Posterior vena cava (tissue), 2 donors: ENCODE measurements around the gene TEX12. TPM values are rescaled to one million over a fixed set of nuclear protein-coding genes. Genes with fewer than 3 reads are reported as not detected.
"Not testable (repeated sequence)": the region's sequence is repeated elsewhere in the genome, so short reads cannot be mapped to it uniquely, and the experiment has no call there.

Source experiments
- DNase-seq: peaks from one replicate; pipeline ENCODE4 v3.0.0-alpha.2; 2020; ENCODE audit warnings: low spot score
- intact Hi-C, 2 donors: fragments of 100-400 bp; cut with DNase I; formaldehyde crosslinking; loops; one replicate each; pipeline versions ENCODE4 v1.14.1 to v1.14.2; 2022 to 2023
- total RNA-seq, 2 donors: library from RNA; stranded (reverse); fragmentation: NEBNext Ultra II Directional; extraction: Animal tissue kit (Norgen Biotek cat#: 25700); gene quantifications; one replicate each; pipeline ENCODE4 v1.2.1, GENCODE V29; 2021
- donor health status: DM: yes; HTN: yes; CAD: no.
- donor health status: DM: yes; HTN: yes; CAD: no.

The TEX12 gene
- total RNA-seq, 2 donors from 2014 or later = 0.95 to 1.4 TPM

- intact Hi-C loops = no loop called here
- DNase-seq = no peak
Observed at GRCh38 chr11:112196519-112197087, 29.4 kb downstream of the TEX12 start.

DNA sequence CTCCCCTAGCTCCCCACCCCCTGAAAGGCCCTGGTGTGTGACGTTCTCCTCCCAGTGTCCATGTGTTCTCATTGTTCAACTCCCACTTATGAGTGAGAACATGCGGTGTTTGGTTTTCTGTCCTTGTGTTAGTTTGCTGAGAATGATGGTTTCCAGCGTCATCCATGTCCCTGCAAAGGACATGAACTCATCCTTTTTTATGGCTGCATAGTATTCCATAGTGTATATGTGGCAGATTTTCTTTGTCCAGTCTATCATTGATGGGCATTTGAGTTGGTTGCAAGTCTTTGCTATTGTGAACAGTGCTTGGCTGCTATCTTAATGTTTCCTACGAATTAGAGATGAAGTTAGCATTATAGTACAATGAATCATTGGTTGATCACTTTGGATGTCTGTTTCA is 31.9 kb downstream of the TEX12 start:
- DNase-seq, intact Hi-C loops: not testable (repeated sequence)

GRCh38 chr11:112200252-112200651 is 33.1 kb downstream of the TEX12 start:
- intact Hi-C loops = no loop called here
- DNase-seq = no peak

DNA sequence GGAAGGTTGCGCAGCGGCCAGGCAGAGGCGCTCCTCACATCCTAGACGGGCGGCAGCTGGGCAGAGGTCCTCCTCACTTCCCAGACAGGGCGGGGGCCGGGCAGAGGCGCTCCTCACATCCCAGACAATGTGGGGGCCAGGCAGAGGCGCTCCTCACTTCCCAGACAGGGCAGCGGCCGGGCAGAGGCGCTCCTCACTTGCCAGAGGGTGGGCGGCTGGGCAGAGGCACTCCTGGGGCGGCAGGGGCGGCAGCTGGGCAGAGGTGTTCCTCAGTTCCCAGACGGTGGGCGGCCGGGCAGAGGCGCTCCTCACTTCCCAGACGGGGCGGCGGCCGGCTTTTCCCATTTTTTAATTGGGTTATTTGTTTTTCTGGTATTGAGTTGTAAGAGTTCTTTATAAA is 38.9 kb downstream of the TEX12 start:
- intact Hi-C loops = no loop called here
- DNase-seq = no peak

DNA sequence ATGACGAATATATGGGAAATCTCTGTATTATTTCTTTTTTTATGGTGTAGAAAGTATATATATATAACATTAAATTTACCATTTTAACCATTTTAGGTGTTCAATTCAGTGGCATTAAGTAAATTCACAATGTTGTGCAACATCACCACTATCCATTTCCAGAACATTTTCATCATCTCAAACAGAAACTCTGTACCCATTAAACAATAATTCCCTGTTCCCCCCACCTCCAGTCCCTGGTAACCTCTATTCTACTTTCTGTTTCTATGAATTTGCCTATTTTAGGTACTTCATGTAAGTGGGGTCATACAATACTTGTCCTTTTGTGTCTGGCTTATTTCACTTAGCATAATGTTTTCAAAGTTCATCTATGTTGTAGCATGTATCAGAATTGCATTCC is 43.7 kb downstream of the TEX12 start:
- no peak for DNase-seq
- intact Hi-C loops = loop anchor here in 1 of 2 donors (10.0 kb wide), 1 partner anchor 1084 kb away; no protein-coding TSS in a partner anchor

- no peak for DNase-seq
- intact Hi-C loops = loop anchor here in 1 of 2 donors (10.0 kb wide), 1 partner anchor 1083 kb away; no protein-coding TSS in a partner anchor
Observed at GRCh38 chr11:112211536-112211935, 44.4 kb downstream of the TEX12 start.

DNA sequence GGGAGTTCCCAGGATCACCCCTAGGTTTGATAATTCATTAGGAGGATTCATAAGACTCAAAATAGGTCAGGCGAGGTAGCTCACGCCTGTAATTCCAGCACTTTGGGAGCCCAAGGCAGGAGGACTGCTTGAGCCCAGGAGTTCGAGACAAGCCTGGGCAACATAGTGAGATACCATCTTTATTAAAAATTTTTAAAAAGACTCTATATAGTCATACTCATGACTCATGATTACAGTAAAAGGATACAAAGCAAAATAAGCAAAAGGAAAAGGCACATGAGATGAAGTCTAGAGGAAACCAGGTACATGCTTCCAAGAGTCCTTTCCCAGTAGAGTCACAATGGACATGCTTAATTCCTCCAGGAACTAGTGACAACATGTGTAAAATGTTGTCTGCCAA is 45.1 kb downstream of the TEX12 start:
- DNase-seq = no peak
- intact Hi-C loops = loop anchor here in 1 of 2 donors (10.0 kb wide), 1 partner anchor 1083 kb away; no protein-coding TSS in a partner anchor

DNA sequence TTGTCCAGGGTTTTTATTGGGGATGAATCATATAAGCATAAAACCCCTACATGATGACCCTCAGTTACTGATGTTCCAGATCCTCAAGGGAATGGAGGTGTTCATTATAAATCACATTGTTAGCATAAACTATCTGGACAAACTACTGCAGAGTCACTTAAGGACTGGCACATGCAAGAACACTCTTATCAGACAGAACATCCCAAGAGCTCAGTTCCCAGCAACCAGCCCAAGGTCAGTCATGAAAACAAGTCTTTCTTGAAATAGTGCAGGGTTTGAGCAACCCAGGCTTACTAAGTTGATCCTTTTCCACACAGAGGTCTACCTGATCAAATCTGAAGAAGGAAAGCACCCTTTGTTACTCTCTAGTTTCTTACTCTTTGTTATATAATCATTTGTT is 45.5 kb downstream of the TEX12 start:
- intact Hi-C loops = loop anchor here in 1 of 2 donors (10.0 kb wide), 1 partner anchor 1082 kb away; no protein-coding TSS in a partner anchor
- DNase-seq = no peak

DNA sequence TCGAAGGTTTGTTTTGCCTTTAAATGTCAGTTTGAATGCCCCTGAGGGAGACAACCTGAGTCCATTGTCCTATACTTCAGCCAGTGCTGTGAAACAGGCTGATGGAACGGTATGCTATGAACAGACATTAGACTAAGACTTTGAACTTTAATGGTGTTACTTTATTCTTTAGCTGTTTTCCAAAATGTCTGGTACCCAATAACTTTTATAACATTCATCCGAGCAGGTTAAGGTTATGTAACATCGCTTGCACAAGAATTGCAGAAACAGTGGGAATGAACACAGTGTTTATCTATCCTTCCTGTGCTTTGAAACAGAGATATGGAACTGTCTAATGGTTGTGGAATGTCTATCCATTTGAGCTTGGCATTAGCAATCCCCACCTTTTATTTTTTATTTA is 46.6 kb downstream of the TEX12 start:
- DNase-seq = no peak
- intact Hi-C loops = loop anchor here in 1 of 2 donors (10.0 kb wide), 1 partner anchor 1081 kb away; no protein-coding TSS in a partner anchor

DNA sequence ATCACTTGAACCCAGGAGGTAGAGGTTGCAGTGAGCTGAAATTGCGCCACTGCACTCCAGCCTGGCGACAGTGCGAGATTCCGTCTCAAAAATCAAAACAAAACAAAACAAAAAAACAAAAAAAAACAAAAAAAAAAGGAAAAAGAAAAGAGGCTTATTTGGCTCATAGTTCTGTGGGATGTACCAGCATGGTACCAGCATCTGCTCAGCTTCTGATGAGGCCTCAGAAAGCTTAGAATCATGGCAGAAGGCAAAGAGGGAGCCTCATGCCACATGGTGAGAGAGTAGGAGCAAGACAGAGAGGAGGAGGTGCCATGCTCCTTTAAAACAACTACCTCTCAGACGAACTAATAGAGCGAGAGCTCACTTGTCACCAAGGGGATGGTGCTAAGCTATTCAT is 48.4 kb downstream of the TEX12 start:
- DNase-seq = no peak
- intact Hi-C loops = loop anchor here (5.0 to 10.0 kb wide), 2 partner anchors 1079 to 1267 kb away; no protein-coding TSS in a partner anchor

DNA sequence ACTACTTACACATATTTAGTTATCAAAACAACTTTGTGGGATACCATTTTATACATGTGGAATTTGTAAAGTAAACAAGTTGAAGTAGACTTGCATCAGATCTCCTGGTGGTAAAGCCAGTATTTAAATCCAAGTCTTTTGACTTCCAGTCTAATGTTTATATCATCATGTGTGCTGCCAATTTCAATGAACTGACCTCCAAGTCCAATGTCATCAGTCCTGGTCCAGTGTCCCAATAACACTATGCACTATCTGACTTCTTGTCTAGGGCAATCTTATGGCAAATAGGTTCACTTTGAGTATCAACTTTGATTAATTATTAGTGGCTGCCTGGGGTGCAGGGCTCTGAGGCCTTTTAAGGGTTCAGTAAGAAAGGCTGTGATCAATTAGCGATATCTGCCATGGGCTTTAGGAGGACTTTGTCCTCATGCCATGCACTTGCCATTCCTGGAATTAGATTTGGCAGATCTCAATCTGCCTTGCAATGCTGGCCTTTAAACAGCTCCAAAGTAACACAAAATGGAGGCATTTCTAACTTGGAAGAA is 49.5 kb downstream of the TEX12 start:
- no peak for DNase-seq
- intact Hi-C loops = loop anchor here (5.0 to 10.0 kb wide), 2 partner anchors 1078 to 1266 kb away; no protein-coding TSS in a partner anchor

DNA sequence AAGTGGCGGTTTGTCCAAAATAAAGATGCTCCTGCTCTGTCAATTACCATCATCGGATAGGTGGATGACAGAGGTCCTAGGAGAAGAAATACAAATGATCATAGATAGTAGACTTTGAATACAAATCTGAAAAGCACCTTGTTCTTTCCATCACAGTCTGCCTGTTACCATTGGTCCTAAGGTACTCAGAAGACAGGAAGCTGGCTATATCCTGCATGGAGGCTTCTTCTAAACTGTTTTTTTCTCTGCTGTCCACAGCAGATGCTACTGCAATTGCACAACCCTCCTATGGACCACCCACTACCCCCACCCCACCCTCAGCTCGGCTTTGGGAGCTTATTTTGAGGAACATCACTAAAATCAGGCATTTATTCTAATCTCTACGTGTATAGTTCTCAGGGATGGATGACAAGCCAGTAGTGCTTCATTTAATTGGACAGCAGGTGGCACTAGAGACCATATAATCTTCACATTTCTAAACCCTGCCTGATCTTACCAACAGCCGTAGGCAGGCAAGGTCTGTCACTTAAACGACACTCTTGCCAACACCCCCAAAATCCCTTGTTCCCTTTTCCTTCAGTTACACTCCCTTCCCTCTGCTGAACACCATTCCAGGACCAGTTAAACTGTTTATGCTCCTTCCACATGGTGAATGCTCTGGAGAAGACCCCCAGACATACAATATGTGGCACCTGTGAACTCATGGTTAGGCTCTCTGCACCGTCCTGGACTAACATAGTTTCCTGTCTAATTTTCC is 52.5 kb downstream of the TEX12 start:
- intact Hi-C loops = loop anchor here (2.0 to 10.0 kb wide), 4 partner anchors 61 to 1263 kb away; no protein-coding TSS in a partner anchor

DNA sequence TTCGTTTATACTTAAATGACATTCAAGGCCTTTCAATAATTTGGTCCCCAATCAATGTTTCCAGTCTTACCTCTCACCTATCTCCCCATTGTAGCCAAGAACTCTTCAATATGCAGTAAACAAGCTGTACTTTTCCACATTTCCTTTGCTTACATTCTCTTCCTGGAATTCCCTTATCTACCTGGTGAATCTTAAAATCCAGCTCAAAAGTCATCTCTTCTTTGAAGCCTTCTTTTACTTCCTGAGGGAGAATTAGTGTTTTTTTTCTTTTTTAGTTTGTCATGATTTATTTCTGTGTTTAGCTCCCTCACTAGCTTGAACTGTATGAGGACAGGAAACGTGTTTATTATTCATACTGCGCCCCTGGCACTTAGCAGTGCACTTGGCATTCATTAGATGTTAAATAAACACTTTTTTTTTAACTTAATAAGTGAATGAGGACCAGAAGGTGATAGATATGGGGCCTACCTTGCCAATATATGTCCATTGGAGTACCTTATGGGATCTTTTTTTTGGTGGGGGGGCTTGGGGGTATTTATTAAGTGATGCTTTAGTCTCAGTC is 54.2 kb downstream of the TEX12 start:
- intact Hi-C loops = loop anchor here in 1 of 2 donors (5.0 kb wide), 1 partner anchor 61 kb away; no protein-coding TSS in a partner anchor
- DNase-seq = no peak

More for the DNA sequence above, 52.5 kb downstream of the TEX12 start:
- no peak for DNase-seq

Other genes with a start within 250 kb of the TEX12 start
- gene C11orf52, start 248.5 kb upstream of the TEX12 start, total RNA-seq = 1 to 10 TPM; 1.6 to 1.7 TPM
- gene DIXDC1, start 230.0 kb upstream of the TEX12 start, total RNA-seq = 10 to 100 TPM; 40.5 to 44.5 TPM
- gene DLAT, start 142.0 kb upstream of the TEX12 start, total RNA-seq = 10 to 100 TPM; 22.8 to 25.5 TPM
- gene PIH1D2, start 93.4 kb upstream of the TEX12 start, total RNA-seq = 1 to 10 TPM in 1 of 2 donors, under 1 TPM in 1; 0.86 to 1.7 TPM
- 10 to 100 TPM; 14.0 to 15.0 TPM for gene NKAPD1, start 93.1 kb upstream of the TEX12 start, total RNA-seq
- gene TIMM8B, start 80.6 kb upstream of the TEX12 start, total RNA-seq = 10 to 100 TPM; 53.8 to 64.6 TPM
- 10 to 100 TPM; 70.5 to 84.5 TPM for gene SDHD, start 80.5 kb upstream of the TEX12 start, total RNA-seq
- gene IL18, start 3.3 kb upstream of the TEX12 start, total RNA-seq = 10 to 100 TPM in 1 of 2 donors, 1 to 10 TPM in 1; 7.0 to 11.3 TPM
- gene BCO2, start 8.1 kb downstream of the TEX12 start, total RNA-seq = 1 to 10 TPM; 3.8 TPM
- 10 to 100 TPM; 44.2 to 51.8 TPM for gene PTS, start 59.1 kb downstream of the TEX12 start, total RNA-seq
- gene PLET1, start 93.5 kb downstream of the TEX12 start, total RNA-seq = not detected